Mucosa of descending colon (tissue), 3 donors: Measurements from ENCODE around the gene VSX1. TPM values are rescaled to one million over a fixed set of nuclear protein-coding genes. Genes with fewer than 3 reads are reported as not detected.

ENCODE experiments used
- ATAC-seq: fragments of 200-7000 bp; cut with Tn5 transposase; one replicate; pipeline ENCODE4 v1.9.1; 2020; ENCODE audit warnings: mild to moderate bottlenecking, moderate library complexity
- DNase-seq, 3 donors: peaks; one replicate each; pipeline ENCODE4 v3.0.0-alpha.2; 2020
- H3K36me3 ChIP-seq: fragments of 200-600 bp; one replicate; pipeline ENCODE4 v1.8.0; 2021; ENCODE audit warnings: low read depth, mild to moderate bottlenecking
- H3K4me1 ChIP-seq: fragments of 200-600 bp; one replicate; pipeline ENCODE4 v1.8.0; 2021; ENCODE audit warnings: low read depth, mild to moderate bottlenecking
- H3K4me3 ChIP-seq: fragments of 200-600 bp; one replicate; pipeline ENCODE4 v1.8.0; 2021; ENCODE audit warnings: mild to moderate bottlenecking
- H3K9me3 ChIP-seq: fragments of 200-600 bp; one replicate; pipeline ENCODE4 v1.8.0; 2021; ENCODE audit warnings: mild to moderate bottlenecking
- intact Hi-C, 2 donors: fragments of 100-400 bp; cut with DNase I in 1 of 2; cut with micrococcal nuclease in 1 of 2; formaldehyde crosslinking; loops; one replicate each; pipeline versions ENCODE4 v1.11.0 to v1.11.1; 2022; cut with DNase I, micrococcal nuclease
- total RNA-seq, 3 donors: library from RNA; stranded (reverse); fragmentation: NEBNext Ultra II Directional in 2 of 3; extraction: Animal tissue kit (Norgen Biotek cat#: 25700) in 2 of 3; gene quantifications; one replicate each; pipeline versions ENCODE4 v1.2.1 to v1.2.4, GENCODE V29; 2021 to 2023
- TF ChIP-seq, protein P1 (sequence below): fragments of 200-600 bp; IDR thresholded peaks from one replicate; pipeline ENCODE4 v1.8.0; 2022; ENCODE audit warnings: antibody characterized with exemption, mild to moderate bottlenecking
- donor health status: DM: no; HTN: no; CAD: no; lungs with moderate emphysema.
- donor health status: DM: no; HTN: no; CAD: no.
- donor health status: DM: no; HTN: yes; CAD: no.

The VSX1 gene
- total RNA-seq, 3 donors from 2014 or later = 0.22 TPM; not detected in 2

GRCh38 chr20:25058051-25058846 lies 23.7 kb downstream of the VSX1 start, which contains the start of gene ACSS1:
ACSS1 (minus strand) TSS chr20:25058139; CDS start chr20:25058102, 37 bp downstream.
- Histone ChIP-seq H3K4me1 (peaks cover 29% of the 10 kb centered on the region), H3K4me3 (peak within 1 kb of the TSS; percentile 47), H3K9me3 (no peaks in the 10 kb centered on the region), H3K36me3 (no peaks in the 10 kb centered on the region)
- TF ChIP-seq, protein P1, sequence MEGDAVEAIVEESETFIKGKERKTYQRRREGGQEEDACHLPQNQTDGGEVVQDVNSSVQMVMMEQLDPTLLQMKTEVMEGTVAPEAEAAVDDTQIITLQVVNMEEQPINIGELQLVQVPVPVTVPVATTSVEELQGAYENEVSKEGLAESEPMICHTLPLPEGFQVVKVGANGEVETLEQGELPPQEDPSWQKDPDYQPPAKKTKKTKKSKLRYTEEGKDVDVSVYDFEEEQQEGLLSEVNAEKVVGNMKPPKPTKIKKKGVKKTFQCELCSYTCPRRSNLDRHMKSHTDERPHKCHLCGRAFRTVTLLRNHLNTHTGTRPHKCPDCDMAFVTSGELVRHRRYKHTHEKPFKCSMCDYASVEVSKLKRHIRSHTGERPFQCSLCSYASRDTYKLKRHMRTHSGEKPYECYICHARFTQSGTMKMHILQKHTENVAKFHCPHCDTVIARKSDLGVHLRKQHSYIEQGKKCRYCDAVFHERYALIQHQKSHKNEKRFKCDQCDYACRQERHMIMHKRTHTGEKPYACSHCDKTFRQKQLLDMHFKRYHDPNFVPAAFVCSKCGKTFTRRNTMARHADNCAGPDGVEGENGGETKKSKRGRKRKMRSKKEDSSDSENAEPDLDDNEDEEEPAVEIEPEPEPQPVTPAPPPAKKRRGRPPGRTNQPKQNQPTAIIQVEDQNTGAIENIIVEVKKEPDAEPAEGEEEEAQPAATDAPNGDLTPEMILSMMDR = no peak
- ATAC-seq (peak; percentile 65), DNase-seq (peak; percentile 75 to 87 (median 84))
- intact Hi-C loops = no loop called here

DNA sequence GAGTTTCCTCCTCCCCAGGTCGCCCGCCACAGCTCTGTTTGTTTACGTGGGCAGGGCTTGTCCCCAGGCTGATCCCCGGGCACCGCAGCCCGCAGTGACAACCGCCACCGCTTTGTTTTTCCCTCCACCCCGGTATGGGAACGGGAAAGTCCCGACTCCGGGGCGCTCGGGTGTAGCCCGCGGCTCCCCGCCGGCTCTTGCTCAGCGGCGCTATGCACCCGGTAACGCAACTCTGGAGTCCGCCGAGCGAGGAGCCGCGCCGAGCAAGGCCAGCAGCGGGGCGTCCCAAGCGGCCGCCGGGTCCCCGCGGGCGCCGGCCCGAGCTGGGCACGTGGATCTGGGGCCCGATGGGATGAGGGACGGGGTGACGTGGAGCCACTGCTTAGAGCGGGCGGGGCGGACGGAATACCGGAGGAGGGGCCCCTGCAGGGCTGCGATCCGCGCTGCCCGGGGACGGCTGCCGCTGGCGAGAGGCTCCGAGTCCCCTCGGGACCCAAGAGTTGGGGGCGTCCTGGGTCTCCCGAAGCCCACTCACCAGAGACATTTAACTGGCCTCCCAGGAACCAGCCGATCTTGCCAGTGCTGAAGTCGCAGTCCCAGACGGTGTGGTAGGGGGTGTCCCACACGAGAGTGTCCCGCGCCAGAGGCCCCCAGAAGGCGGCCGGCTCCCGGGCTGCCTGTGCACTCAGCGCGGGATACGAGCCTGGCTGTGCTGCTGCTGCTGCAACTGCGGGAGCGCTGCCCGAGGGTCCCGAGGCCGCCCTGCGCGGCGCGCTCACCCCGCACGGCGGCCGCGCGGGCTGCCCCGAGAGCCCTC lies 24.5 kb downstream of the VSX1 start:
- peaks cover 32% of the 10 kb centered on the region for H3K4me1 ChIP-seq
- DNase-seq = peak; percentile 83 to 91 (median 89)
- H3K4me3 ChIP-seq = peak overlapping the region; percentile 47
- ATAC-seq = peak; percentile 77
- H3K36me3 ChIP-seq = no peaks in the 10 kb centered on the region
- intact Hi-C loops = no loop called here
- H3K9me3 ChIP-seq = no peaks in the 10 kb centered on the region
- TF ChIP-seq, protein P1 = no peak

DNA sequence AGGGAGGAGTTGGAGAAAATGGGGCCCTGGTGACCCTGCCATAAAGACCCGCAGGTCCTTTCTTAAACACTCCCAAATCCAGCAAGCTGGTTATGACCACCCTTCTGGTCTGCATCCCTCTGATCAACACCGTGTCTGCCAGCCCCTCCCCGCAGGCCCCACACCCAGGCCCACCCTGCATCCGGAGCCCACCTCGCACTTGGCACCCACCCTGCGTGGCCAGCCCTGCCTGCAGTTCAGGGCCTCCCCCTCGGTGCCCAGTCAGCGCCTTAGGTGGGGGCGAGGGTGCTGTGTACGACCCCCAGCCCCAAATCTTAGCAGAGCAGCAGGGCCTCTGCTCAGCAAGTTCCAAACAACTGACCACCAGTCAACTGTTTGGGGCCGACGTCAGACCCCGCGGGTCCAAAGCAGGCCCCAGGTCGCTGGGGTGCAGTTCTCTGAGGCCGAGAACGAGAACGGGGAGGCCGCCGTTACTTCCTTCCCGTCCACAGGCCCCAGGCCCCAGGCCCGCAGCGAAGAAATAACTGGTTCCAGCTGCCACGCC lies 25.2 kb downstream of the VSX1 start:
- peak in 1 of 3 donors; percentile 69 for DNase-seq
- H3K9me3 ChIP-seq = no peaks in the 10 kb centered on the region

GRCh38 chr20:25055711-25056495 lies 26.0 kb downstream of the VSX1 start:
- H3K9me3 ChIP-seq = no peaks in the 10 kb centered on the region
- peaks cover 37% of the 10 kb centered on the region for H3K4me1 ChIP-seq
- TF ChIP-seq, protein P1 = no peak
- intact Hi-C loops = no loop called here
- DNase-seq = peak in 2 of 3 donors; percentile 45 to 47
- ATAC-seq = no peak
- H3K36me3 ChIP-seq = no peaks in the 10 kb centered on the region
- H3K4me3 ChIP-seq = no peak overlapping the region

More for the DNA sequence above, 25.2 kb downstream of the VSX1 start:
- TF ChIP-seq, protein P1 = no peak
- no peaks in the 10 kb centered on the region for H3K36me3 ChIP-seq
- no peak for ATAC-seq
- intact Hi-C loops = no loop called here
- H3K4me1 ChIP-seq = peaks cover 37% of the 10 kb centered on the region
- peak overlapping the region; percentile 47 for H3K4me3 ChIP-seq
